ENCODE data around the gene RAB11B. TPM values are rescaled to one million over a fixed set of nuclear protein-coding genes. Genes with fewer than 3 reads are reported as not detected.
A peak's percentile ranks its signal among the peaks of the same experiment; 100 is the strongest.

The RAB11B gene
- total and polyA plus RNA-seq, 2 of the 13 experiments (the other 11 are each of a cell fraction or from before 2014, with no cell fraction given) = 6.0 to 28.4 TPM

- peak overlapping the region; percentile 72 for H3K4me2 ChIP-seq (ENCODE audit: low read depth, low read length)
- DNase-seq (ENCODE audit: low spot score) (no peak), FAIRE-seq (no peak)
- no peak for TF ChIP-seq TRIM24 (CRISPR knock-in tag; IDR thresholded peaks at IDR 0.05)
- no peak for TF ChIP-seq BCLAF1 (IDR thresholded peaks at IDR 0.05)
- TF ChIP-seq MXI1 (IDR thresholded peaks at IDR 0.05; ENCODE audit: borderline replicate concordance, low read depth, low read length) = no peak
- 0 out of 2 replicates have a peak, but pooled peaks have one; percentile 1 for TF ChIP-seq ZMYM4 (CRISPR knock-in tag; IDR thresholded peaks at IDR 0.05)
- TF ChIP-seq NAIF1 (CRISPR knock-in tag; IDR thresholded peaks at IDR 0.05; ENCODE audit: borderline replicate concordance) = 0 out of 2 replicates have a peak, but pooled peaks have one; percentile 39
- TF ChIP-seq KAT8 (CRISPR knock-in tag; IDR thresholded peaks at IDR 0.05) = no peak
- no peak for TF ChIP-seq SIX1 (CRISPR knock-in tag; IDR thresholded peaks at IDR 0.05; ENCODE audit: borderline replicate concordance)
- TF ChIP-seq ZNF800 (CRISPR knock-in tag; IDR thresholded peaks at IDR 0.05) = no peak
- TF ChIP-seq SNAPC4 (CRISPR knock-in tag; IDR thresholded peaks at IDR 0.05) = no peak
- TF ChIP-seq FOXM1 (CRISPR knock-in tag; IDR thresholded peaks at IDR 0.05) = no peak
- no peak for TF ChIP-seq RORA (CRISPR knock-in tag; IDR thresholded peaks at IDR 0.05)
- TF ChIP-seq ZNF775 (CRISPR knock-in tag; IDR thresholded peaks at IDR 0.05; ENCODE audit: borderline replicate concordance) = no peak
- no peak for TF ChIP-seq TCF12 (IDR thresholded peaks at IDR 0.05)
- TF ChIP-seq TCF12 (CRISPR knock-in tag; IDR thresholded peaks at IDR 0.05) = 0 out of 2 replicates have a peak, but pooled peaks have one; percentile 20
- TF ChIP-seq, protein P1, sequence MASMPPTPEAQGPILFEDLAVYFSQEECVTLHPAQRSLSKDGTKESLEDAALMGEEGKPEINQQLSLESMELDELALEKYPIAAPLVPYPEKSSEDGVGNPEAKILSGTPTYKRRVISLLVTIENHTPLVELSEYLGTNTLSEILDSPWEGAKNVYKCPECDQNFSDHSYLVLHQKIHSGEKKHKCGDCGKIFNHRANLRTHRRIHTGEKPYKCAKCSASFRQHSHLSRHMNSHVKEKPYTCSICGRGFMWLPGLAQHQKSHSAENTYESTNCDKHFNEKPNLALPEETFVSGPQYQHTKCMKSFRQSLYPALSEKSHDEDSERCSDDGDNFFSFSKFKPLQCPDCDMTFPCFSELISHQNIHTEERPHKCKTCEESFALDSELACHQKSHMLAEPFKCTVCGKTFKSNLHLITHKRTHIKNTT (CRISPR knock-in tag; IDR thresholded peaks at IDR 0.05) = no peak
These were observed 1.6 kb upstream of the RAB11B start for GRCh38 chr19:8388612-8388958.

More at GRCh38 chr19:8388612-8388958, 1.6 kb upstream of the RAB11B start:
- ChIA-PET CTCF (ENCODE audit: low intra/inter-chr PET ratio, low total read pairs) (no interaction called here), POLR2A (interaction anchor here (0.8 to 1.6 kb wide), 2 partner anchors 12 to 14 kb away, joined by 4 to 5 read pairs; no protein-coding TSS in a partner anchor)
- H3K27me3 ChIP-seq (ENCODE audit: control insufficient read depth in 1 of 2, insufficient read depth in 2 of 2, low read length in 2 of 2) = no peaks in the 10 kb centered on the region
- 34% methylated on average over 2 of the region's 2 CpGs for WGBS (ENCODE audit: low lambda C conversion rate)
- in situ Hi-C loops (cut with HindIII; ENCODE audit: extremely low pct_ligation_motif_present, low pct_unique_long_range_greater_than_20kb) (no loop called here), intact Hi-C loops (cut with micrococcal nuclease; ENCODE audit: unreplicated experiment) (loop anchor here (1.0 kb wide), 1 partner anchor 14 kb away; no protein-coding TSS in a partner anchor)
- H3K36me3 ChIP-seq (replicated peaks in 1 of 2; ENCODE audit: control insufficient read depth in 1 of 2, insufficient read depth in 2 of 2, low read length in 2 of 2) = no peaks in the 10 kb centered on the region
- H2AFZ ChIP-seq (ENCODE audit: low read length) = no peak overlapping the region
- H3K79me2 ChIP-seq (ENCODE audit: insufficient read depth, low read length) = peaks cover 28% of the 10 kb centered on the region
- H4K20me1 ChIP-seq (ENCODE audit: insufficient read depth, low read length) = peaks cover 5% of the 10 kb centered on the region
- H3K9ac ChIP-seq (ENCODE audit: insufficient read depth, low read depth, low read length) = peak overlapping the region; percentile 75
- H3K9me3 ChIP-seq (ENCODE audit: low read length) = no peaks in the 10 kb centered on the region
- BruUV-seq (replicated peaks) = no TSS peak
- H3K4me1 ChIP-seq (ENCODE audit: insufficient read depth, low read length) = peaks cover 72% of the 10 kb centered on the region
- H3K4me3 ChIP-seq (replicated peaks in 1 of 3; ENCODE audit: insufficient read depth in 1 of 3, low read depth in 2 of 3, low read length in 3 of 3) = peak overlapping the region in 1 of 3 experiments; percentile 28; a peak in 1 of 6 replicates
- peak overlapping the region; percentile 89 for H3K27ac ChIP-seq (ENCODE audit: extremely low read length, insufficient read depth, low read length)
- ATAC-seq = no peak
